NCI-H345 treated with DMSO at 0.1 percent for 48 hours (cell line): ENCODE data around the gene PDIK1L.

Experiments
- DNase-seq: peaks from one replicate; lab custom pipeline; 2025; ENCODE audit not compliant: unreplicated experiment; lab: John Stamatoyannopoulos, UW

The PDIK1L gene

DNA sequence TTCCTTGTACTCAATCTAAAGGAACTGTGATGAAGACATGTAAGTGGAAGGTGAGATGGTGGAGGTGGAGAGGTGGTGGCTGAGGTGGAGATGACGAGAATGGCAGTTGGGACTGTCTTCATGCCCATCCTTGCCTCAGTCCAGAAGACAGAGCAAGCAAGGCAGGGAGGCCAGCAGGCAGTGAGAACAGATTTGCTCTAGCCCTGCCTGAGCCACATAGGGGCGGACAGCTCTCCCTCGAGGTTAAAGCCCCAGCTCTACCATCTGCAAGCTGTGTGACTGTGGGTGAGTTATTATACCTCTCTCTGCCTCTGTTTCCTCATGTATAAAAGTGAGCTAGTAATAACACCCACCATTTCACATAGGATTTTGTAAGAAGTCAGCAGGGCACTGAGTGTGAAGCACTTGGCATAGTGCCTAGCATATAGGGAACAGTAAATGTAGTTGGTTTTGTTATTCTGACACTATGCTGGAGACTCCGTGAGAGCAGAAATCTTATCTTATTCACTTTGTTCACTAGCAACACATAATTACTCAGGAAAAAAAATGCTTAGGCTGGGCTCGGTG is 42.4 kb downstream of the PDIK1L start:
- DNase-seq = no peak

DNA sequence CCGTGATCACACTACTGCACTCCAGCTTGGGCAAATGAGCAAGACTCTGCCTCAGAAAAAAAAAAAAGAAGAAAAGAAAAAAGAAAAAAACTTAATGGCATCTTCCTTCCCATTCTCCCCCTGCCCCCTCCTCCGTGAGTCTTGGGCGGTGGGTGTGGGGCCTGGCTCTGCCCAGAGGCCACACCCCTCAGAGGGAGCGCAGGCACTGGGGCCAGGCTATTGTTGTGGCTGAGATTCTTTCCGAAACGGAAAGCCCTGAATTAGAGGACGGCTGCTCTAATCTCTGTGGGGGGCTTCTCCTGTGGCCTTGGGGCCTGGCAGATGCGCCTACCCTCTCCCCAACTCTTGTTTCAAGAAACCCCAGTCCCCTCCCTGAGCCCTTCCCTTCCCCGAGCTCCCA is 43.1 kb downstream of the PDIK1L start:
- no peak for DNase-seq

DNA sequence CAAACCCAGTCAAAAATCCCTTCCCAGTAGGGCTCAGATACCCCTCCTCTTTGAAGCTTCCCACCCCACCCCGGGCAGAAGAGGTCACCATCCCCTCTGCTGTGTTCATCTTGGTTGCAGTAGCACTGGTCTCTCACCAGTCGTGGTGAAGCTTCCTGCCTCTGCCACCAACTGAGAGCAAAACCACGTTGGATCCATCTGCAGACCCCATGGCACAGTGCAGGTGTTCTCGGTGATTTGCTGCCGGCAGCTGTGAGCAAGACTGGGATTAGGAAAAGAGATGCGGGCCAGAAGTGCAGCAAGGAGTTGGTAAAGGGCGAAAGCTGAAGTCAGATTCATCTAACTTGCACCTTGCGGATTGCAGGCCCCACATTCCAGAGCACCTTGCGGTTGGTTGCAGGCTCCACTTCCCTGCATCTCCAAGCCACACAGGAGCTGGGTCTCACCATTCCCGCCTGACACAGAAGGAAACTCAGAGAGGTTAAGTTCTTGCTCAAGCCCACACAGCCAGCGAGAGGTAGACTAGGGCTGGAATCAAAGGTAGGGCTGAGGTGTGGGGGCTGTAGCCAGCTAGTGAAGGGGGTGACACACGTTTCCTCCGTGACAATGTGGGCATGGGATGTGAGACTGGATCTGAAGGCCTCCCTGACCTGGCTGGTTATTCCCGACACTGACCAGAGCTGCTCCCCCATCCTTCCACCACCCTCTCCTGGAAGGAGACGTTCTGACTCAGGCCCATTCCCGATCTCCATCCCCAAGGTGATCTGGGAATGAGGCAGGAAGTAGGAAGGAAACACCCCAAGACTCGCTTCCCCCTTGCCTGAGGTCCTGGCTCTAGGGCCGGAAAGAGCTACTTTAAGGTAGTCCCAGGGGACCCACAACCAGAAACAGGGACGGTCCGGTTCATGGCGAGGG is 44.0 kb downstream of the PDIK1L start:
- DNase-seq = no peak

DNA sequence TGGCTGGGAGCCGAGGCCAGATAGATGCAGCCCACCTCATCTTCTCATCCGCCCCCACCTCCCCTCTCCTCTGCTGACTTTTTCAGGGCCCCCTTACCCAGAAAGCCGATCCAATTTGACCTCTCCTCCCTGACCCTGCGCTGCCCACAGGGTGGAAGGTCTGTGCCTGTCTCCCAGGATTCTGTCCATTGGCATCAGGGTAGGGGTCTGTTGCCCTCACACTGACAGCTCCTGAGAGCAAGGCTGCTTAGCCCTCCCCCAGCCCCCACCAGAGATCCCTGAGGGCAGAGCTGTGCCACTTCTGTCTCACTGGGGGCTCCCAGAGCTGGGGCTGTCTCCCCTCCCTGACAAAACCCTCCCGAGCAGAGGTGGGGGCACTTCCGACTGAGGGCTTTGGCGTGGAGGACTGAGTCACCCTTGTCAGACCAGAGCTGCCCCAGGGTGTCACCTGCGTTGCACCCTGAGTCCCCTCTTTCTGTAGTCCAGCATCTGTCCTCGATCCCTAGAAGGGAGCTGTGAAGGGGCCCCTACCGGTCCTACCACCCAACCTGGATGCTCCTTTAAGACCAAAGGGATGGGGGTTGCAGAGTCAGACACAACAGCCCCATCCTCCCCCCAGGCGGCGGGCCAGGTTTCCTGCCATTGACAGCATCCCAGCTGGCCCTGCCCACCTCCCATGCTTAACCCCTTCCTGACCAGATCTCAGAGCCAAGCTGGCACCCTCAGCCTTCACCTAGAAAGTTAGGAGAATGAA is 44.8 kb downstream of the PDIK1L start:
- no peak for DNase-seq

DNA sequence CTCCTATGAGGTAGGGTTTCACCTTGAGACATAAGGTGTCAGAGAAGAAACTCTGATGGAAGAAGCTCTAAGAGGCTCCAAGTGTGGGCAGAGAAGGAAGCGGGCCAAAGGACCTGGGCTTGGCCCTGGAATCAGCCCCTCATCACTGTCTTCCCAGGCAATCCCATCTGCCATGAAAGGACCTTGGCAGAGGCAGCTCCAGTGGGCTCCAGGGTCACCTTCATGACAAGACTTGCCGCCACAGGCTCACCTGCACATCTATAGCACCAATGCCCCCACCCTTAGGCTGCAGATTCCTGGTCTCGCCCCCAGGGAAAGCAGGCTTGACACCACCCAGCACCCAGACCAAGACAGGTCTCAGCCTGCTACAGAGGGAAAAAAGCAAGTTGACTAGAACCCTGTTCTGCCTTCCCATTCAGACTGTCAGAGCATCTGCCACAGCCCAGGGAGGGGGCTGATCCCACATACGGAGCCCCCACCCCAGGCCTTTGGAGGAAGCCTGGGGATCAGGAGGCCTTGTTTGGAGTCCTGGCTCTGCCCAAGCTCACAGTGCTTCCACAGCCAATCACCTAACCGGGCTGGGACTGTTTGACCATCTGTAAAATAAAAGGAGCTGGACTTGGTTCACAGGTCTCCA is 46.8 kb downstream of the PDIK1L start:
- DNase-seq = no peak

DNA sequence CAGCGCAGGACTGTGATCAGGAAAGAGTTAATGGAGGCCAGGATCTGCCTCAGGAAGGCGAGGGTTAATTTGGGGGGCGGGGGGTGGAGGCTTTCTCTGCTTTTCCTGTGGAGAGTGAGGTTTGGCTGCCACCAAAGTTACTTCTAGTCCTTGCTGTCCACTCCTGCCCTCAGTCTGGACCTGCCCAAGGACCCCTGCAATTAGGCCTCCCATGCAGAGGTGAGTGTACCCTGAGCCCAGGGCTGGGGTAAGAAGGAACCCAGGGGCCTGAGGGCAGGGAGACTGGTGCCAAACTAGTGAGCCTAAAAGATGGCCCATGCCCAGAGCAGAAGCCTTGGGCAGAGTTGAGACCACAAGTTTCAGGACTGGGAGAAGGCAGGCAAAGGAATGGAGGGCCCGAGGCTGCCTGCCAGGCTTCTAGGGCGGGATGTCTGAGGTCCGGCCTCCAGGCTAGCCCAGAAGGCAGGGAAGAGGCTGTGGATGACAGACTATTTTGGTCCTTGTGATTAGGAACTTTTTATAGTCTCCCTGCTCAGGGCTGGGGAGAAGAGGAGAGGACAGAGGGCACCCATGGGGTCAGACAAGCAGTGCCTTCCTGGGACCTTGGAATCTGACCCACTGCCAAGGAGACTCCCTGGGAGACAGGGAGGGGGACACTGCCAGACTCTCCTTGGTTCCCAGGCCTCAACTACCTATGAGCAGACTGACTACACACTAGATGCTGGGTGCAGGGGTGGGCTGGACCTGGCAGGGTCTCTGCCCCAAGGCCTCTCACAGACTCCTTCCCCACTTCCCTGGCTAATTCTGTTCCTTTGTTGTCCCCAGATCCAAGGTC is 47.5 kb downstream of the PDIK1L start, which contains the start of gene FAM110D:
Gene FAM110D (plus strand): TSS at position 172 of the 835 bp plus-strand sequence. CDS start 2,213 bp downstream, outside the sequence.
- DNase-seq = no peak

GRCh38 chr1:26159743-26160039 is 48.1 kb downstream of the PDIK1L start:
- DNase-seq = no peak

DNA sequence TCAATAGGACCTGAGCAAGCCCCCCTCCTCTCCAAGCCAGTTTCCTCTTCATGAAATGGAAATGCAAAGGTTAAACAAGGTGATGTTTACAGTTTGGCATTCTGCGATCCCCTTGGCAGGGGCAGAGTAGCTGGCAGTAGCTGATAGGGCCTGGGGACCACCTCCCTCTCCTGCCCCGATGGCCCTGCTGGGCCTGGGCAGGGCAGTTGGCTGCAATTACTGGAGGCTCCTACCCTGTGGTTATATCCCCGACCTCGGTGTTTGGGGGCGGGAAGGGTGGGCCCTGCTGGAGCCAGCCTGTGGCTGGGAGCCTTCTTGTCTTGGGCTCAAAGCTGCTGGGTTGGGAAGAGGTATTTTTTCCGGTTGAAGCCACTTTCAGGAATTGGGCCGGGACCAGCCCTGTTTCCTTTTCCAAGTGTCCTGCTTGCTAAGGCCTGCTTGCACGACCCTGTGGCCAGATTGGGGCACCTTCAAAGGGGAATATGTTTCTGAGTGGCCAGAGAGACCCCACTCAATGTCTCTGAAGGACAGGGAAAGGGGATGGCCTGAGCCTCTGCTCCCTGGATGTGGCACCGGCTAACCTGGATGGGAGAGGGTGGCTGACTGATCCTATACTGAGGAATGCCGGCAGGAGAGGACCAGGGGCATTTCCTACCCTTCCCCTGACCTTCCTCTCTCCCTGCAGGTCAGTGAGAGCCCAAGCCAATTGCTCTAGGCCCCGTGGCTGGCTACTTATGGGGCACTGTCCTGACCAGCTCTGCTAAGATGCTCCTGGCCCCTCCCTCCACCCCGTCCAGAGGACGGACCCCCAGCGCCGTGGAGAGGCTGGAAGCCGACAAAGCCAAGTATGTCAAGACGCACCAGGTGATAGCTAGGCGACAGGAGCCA is 49.1 kb downstream of the PDIK1L start:
- no peak for DNase-seq

DNA sequence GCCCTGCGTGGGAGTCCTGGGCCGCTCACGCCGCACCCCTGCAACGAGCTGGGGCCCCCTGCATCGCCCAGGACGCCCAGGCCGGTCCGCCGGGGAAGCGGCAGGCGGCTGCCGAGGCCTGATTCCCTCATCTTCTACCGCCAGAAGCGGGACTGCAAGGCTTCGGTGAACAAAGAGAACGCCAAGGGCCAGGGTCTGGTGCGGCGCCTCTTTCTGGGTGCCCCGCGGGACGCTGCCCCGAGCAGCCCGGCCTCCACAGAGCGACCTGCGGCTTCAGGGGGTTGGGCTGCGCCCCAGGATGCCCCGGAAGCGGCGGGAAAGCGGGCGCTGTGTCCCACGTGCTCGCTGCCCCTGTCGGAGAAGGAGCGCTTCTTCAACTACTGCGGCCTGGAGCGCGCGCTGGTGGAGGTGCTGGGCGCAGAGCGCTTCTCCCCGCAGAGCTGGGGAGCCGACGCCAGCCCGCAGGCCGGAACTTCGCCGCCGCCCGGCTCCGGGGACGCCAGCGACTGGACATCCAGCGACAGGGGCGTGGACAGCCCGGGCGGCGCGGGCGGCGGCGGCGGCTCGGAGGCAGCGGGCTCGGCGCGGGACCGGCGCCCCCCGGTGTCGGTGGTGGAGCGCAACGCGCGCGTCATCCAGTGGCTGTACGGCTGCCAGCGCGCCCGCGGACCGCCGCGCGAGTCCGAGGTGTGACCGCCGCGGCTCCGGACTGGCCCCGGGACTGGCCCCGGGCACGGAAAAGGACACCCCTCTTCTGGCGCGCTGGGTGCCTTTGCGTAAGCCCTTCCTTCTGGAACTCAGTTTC is 50.0 kb downstream of the PDIK1L start:
- no peak for DNase-seq

- DNase-seq = no peak
Observed at GRCh38 chr1:26162220-26162709, 50.6 kb downstream of the PDIK1L start.

- DNase-seq = no peak
Observed at GRCh38 chr1:26163684-26164035, 52.0 kb downstream of the PDIK1L start.

GRCh38 chr1:26164036-26164860 is 52.6 kb downstream of the PDIK1L start:
- DNase-seq = no peak

GRCh38 chr1:26164861-26165842 is 53.5 kb downstream of the PDIK1L start:
- DNase-seq = no peak

DNA sequence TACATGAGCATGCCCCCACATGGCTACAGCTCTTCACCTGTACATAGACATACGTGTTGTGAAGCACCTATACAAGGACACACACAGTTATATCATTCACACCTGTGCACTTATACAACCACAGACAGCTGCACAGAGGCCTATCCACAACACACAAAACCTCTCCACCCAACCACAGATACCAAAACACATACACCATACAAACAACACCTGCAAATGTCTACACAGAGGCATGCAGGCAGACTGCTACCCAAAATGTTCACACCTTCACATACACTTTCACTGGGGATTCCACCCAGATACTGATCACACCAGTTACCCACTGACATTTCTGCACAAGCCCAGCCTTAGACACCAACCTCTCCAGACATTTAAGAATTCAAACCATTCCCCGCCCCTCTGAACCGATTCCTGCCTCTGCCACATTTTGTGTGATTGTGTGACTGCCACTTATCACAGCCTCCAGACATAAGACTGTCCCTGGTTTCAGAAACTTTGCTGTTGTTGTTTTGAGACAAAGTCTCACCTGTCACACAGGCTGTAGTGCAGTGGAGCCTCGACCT is 55.2 kb downstream of the PDIK1L start:
- DNase-seq = no peak

GRCh38 chr1:26168410-26169197 is 57.0 kb downstream of the PDIK1L start, which contains the start of gene C1orf232:
Gene C1orf232, minus strand, starts transcription at chr1:26168963. Its CDS starts 464 bp downstream, at chr1:26168499.
- DNase-seq = peak; percentile 31
